Measurements from ENCODE around the gene ZCCHC14.

The ZCCHC14 gene

GRCh38 chr16:87458424-87458915 is 34.4 kb downstream of the ZCCHC14 start:
- no peak for DNase-seq

- no peak for DNase-seq
Observed at GRCh38 chr16:87457709-87458423, 35.0 kb downstream of the ZCCHC14 start.

- no peak for DNase-seq
Observed at GRCh38 chr16:87457061-87457611, 35.7 kb downstream of the ZCCHC14 start.

GRCh38 chr16:87454391-87454790 is 38.4 kb downstream of the ZCCHC14 start:
- DNase-seq: no peak

GRCh38 chr16:87453326-87453725 is 39.5 kb downstream of the ZCCHC14 start:
- no peak for DNase-seq

GRCh38 chr16:87451563-87452210 is 41.1 kb downstream of the ZCCHC14 start:
- no peak for DNase-seq

GRCh38 chr16:87448866-87449265 is 44.0 kb downstream of the ZCCHC14 start:
- DNase-seq: no peak

- no peak for DNase-seq
Observed at GRCh38 chr16:87447323-87447722, 45.5 kb downstream of the ZCCHC14 start.

GRCh38 chr16:87446479-87446878 is 46.3 kb downstream of the ZCCHC14 start:
- DNase-seq: no peak

GRCh38 chr16:87445486-87445885 is 47.3 kb downstream of the ZCCHC14 start:
- DNase-seq: no peak

GRCh38 chr16:87443964-87444363 is 48.9 kb downstream of the ZCCHC14 start:
- DNase-seq: no peak

- no peak for DNase-seq
Observed at GRCh38 chr16:87443016-87443415, 49.8 kb downstream of the ZCCHC14 start.

GRCh38 chr16:87442581-87442966 is 50.2 kb downstream of the ZCCHC14 start:
- DNase-seq: no peak

GRCh38 chr16:87441886-87442580 is 50.8 kb downstream of the ZCCHC14 start:
- DNase-seq: no peak

GRCh38 chr16:87439926-87440325 is 52.9 kb downstream of the ZCCHC14 start:
- DNase-seq: no peak

GRCh38 chr16:87438611-87438985 is 54.2 kb downstream of the ZCCHC14 start:
- DNase-seq: no peak

- DNase-seq: no peak
Observed at GRCh38 chr16:87437911-87438610, 54.8 kb downstream of the ZCCHC14 start.

- no peak for DNase-seq
Observed at GRCh38 chr16:87437327-87437726, 55.5 kb downstream of the ZCCHC14 start.

GRCh38 chr16:87436225-87437172 is 56.3 kb downstream of the ZCCHC14 start:
- no peak for DNase-seq
